HG02852 (cell line): ENCODE results near the gene ENPP1.
"Not testable (repeated sequence)": the region's sequence is repeated elsewhere in the genome, so short reads cannot be mapped to it uniquely, and the experiment has no call there.

Experiments used
- ATAC-seq: cut with Tn5 transposase; IDR thresholded peaks from one replicate; pipeline ENCODE4 v1.9.1; 2021; ENCODE audit warnings: mild to moderate bottlenecking, moderate library complexity; ENCODE audit not compliant: unreplicated experiment

ENPP1 gene

DNA sequence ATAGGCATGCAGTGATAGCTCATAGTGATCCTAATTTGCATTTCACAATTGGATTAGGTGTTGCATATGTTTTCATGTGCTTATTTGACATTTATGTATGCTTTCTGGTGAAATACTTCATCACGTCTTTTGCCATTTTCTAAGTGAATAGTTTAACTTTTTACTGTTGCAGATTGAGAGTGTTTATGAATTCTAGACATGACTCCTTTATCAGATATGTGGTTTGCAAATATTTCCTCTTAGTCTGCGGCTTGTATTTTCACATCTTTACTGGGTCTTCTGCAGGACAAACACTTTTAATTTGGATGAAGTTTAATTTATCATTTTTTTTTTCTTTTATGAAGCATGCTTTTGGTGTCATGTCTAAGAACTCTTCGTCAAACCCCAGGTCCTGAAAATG, 104.1 kb downstream of the ENPP1 start:
- no peak for ATAC-seq

- ATAC-seq = no peak
Measured at GRCh38 chr6:131914234-131914633, 106.4 kb downstream of the ENPP1 start.

GRCh38 chr6:131914967-131915751, 107.3 kb downstream of the ENPP1 start:
- peak; percentile 82 for ATAC-seq

- not testable (repeated sequence) for ATAC-seq
Measured at GRCh38 chr6:131916091-131916796, 108.4 kb downstream of the ENPP1 start.

- ATAC-seq = no peak
Measured at GRCh38 chr6:131916847-131917246, 109.0 kb downstream of the ENPP1 start.

DNA sequence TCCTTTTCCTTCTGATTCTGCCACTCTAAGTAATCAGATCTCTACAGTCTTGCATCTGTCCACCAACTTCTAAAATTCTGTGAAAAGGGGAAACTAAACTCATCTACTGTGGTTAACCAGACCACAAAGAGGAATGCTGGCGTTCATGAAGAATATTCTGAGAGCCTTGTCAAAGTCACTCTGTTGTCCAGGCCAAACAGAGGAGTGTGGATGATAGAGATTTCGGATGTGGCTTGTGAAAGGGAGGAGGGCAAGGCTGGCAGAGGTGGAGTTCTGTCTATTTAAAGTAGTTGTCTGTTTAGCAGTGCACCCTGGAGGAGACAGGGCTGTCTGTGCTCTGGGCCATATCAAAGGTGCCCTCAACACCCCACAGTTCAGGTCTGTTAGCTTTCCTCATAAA, 109.5 kb downstream of the ENPP1 start:
- no peak for ATAC-seq

GRCh38 chr6:131917763-131918649, 110.2 kb downstream of the ENPP1 start:
- no peak for ATAC-seq

DNA sequence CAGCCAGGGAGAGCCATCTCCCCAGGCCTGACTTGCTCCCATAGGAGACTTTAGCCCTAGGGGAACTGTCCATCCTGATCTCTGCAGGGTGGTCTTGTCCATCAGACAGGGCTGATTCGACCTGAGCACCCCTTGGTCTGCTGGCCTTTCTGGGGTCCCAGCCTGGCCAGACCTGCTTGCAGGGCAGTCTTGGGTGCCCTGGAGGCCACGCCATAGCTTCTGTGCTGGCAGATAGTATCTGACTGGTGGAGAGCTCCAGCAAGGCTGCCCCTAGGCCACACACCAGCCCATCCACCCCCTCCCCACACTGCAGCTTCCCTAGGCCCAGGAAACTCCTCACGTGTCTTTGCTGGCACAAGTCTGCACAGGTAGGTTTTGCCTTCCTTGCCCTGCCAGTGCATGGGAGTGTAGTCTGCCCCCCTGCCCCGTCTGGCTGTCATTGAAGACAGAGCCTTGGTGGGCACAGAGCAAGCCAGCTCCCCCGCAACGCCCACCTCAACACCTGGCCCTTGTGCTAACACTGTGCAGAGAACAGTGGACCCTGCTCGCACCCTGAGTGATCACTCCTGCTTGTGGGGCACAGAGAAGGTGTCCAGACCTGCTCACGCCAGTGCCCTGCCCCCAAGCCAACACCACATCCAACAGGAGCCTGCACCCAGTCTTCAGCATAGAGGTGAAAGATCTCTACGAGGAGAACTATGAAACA, 111.0 kb downstream of the ENPP1 start:
- no peak for ATAC-seq

DNA sequence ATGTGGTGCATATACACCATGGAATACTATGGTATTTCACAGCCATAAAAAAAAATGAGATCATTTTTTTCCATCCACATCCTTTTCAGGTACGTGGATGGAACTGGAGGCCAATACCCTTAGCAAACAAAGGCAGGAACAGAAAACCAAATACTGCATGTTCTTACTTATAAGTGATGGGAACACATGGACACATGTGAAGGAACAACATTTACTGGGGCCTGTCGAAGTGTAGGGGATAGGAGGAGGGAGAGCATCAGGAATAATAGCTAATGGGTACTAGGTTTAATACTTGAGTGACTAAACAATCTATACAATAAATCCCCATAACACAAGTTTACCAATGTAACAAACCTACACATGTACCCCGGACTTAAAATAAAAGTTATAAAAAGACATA, 112.8 kb downstream of the ENPP1 start:
- no peak for ATAC-seq

GRCh38 chr6:131923356-131923755, 115.5 kb downstream of the ENPP1 start:
- ATAC-seq = peak; percentile 65

DNA sequence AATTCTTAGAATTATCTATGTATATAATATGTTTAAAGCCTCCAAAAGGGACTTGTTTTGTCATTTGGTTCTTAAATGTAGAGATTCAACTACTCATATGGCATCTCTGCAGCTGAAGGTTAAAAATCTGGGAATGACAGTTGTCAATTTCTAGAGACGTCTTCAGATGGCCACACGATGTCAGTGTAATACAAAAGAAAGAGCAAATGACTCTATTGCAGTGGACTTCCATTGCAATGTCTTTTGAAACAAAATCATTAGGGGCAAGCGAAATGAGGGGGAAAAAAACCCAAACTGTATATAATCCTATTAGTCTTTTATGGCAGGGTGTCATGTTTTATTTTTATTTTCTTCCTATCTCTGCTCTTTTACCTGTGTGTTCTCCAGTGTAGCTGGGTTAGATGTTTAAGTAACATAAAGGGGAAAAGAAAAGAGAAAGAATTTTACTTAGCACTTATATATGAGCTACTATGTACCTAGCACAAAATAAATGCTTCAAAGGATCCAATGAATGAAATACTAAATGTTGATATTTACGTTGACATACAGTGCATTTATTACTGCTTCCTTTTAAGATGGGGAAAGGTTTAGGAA, 117.2 kb downstream of the ENPP1 start:
- no peak for ATAC-seq

- ATAC-seq = no peak
Measured at GRCh38 chr6:131929264-131929663, 121.4 kb downstream of the ENPP1 start.

- ATAC-seq = no peak
Measured at GRCh38 chr6:131929976-131930375, 122.2 kb downstream of the ENPP1 start.

GRCh38 chr6:131931063-131931750, 123.4 kb downstream of the ENPP1 start:
- ATAC-seq = no peak

- ATAC-seq = no peak
Measured at GRCh38 chr6:131936156-131936555, 128.3 kb downstream of the ENPP1 start.

DNA sequence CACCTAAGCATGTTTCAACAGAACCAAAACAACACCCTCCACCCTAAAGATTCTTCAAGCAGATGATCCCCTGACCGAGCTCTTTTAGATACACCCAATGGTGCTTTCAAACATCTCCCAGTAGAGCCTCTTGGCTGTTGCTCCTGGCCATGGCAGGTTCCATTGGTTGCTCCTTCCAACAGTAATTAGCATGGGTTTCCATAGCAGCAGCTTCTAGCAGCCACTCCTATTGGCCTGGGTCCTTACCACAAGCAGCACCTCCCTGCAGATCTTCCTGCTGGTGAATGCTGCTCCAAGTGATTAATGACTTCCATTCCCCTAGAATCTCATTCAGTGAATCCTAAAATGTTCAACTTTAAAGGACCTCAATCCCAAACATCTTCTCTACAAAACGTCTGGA, 129.4 kb downstream of the ENPP1 start:
- ATAC-seq = no peak

- ATAC-seq = no peak
Measured at GRCh38 chr6:131937703-131938631, 130.1 kb downstream of the ENPP1 start.
